SK-N-SH treated with all-trans-retinoic acid at 6 μM for 48 hours (cell line): ENCODE measurements around the gene ABCD3.

Experiments used
- ATAC-seq: fragments of 200-7000 bp; cut with Tn5 transposase; 3 replicates; pipeline ENCODE4 v1.9.1; 2020; ENCODE audit warnings: mild to moderate bottlenecking, moderate library complexity
- ARNTL ChIP-seq: fragments of 450-650 bp; formaldehyde crosslinking; IDR thresholded peaks from 2 replicates; pipeline ENCODE4 v1.5.0; 2020; ENCODE audit warnings: low read depth, mild to moderate bottlenecking, moderate library complexity, borderline replicate concordance
- BACH2 ChIP-seq: fragments of 250-450 bp; sonication (Bioruptor Pico); IDR thresholded peaks from 2 replicates; pipeline ENCODE4 v1.9.0; 2021; ENCODE audit warnings: mild to moderate bottlenecking, borderline replicate concordance
- CREB5 ChIP-seq: fragments of 250-450 bp; sonication (Bioruptor Pico); IDR thresholded peaks from 2 replicates; pipeline ENCODE4 v1.5.1; 2020; ENCODE audit warnings: low read depth, mild to moderate bottlenecking, moderate library complexity
- CSDC2 ChIP-seq: fragments of 250-450 bp; sonication (Bioruptor Pico); IDR thresholded peaks from 2 replicates; pipeline ENCODE4 v1.5.0; 2020; ENCODE audit warnings: mild to moderate bottlenecking, moderate library complexity
- CSRNP3 ChIP-seq: fragments of 250-450 bp; sonication (Bioruptor Pico); IDR thresholded peaks from 2 replicates; pipeline ENCODE4 v1.5.1; 2021; ENCODE audit warnings: mild to moderate bottlenecking, moderate library complexity
- ESRRG ChIP-seq: fragments of 250-450 bp; sonication (Bioruptor Pico); IDR thresholded peaks from 2 replicates; pipeline ENCODE4 v1.6.1; 2021; ENCODE audit warnings: mild to moderate bottlenecking
- GLIS3 ChIP-seq: fragments of 250-450 bp; sonication (Bioruptor Pico); IDR thresholded peaks from 2 replicates; pipeline ENCODE4 v1.5.0; 2020; ENCODE audit warnings: mild to moderate bottlenecking, moderate library complexity
- OSR1 ChIP-seq: fragments of 250-450 bp; sonication (Bioruptor Pico); IDR thresholded peaks from 2 replicates; pipeline ENCODE4 v1.8.0; 2022; ENCODE audit warnings: moderate library complexity, mild to moderate bottlenecking, inconsistent platforms
- PATZ1 ChIP-seq: fragments of 250-450 bp; sonication (Bioruptor Pico); IDR thresholded peaks from 2 replicates; pipeline ENCODE4 v1.8.0; 2020; ENCODE audit warnings: mild to moderate bottlenecking, moderate library complexity, borderline replicate concordance
- POU6F1 ChIP-seq: fragments of 250-450 bp; sonication (Bioruptor Pico); IDR thresholded peaks from 2 replicates; pipeline ENCODE4 v1.8.0; 2021; ENCODE audit warnings: low read depth, mild to moderate bottlenecking, moderate library complexity, borderline replicate concordance
- PPARA ChIP-seq: fragments of 250-450 bp; sonication (Bioruptor Pico); IDR thresholded peaks from 2 replicates; pipeline ENCODE4 v1.5.0; 2020; ENCODE audit warnings: mild to moderate bottlenecking, borderline replicate concordance
- RARB ChIP-seq: fragments of 250-450 bp; sonication (Bioruptor Pico); IDR thresholded peaks from 2 replicates; pipeline ENCODE4 v1.8.0; 2021; ENCODE audit warnings: mild to moderate bottlenecking, moderate library complexity
- SNAI2 ChIP-seq: fragments of 250-450 bp; sonication (Bioruptor Pico); IDR thresholded peaks from 2 replicates; pipeline ENCODE4 v1.5.0; 2020; ENCODE audit warnings: mild to moderate bottlenecking, moderate library complexity
- TCF4 ChIP-seq: fragments of 250-450 bp; sonication (Bioruptor Pico); IDR thresholded peaks from 2 replicates; pipeline ENCODE4 v1.8.0; 2021; ENCODE audit warnings: mild to moderate bottlenecking, moderate library complexity, borderline replicate concordance
- TOX ChIP-seq: fragments of 250-450 bp; sonication (Bioruptor Pico); IDR thresholded peaks from 2 replicates; pipeline ENCODE4 v1.8.0; 2021; ENCODE audit warnings: mild to moderate bottlenecking, moderate library complexity, borderline replicate concordance
- ZFP3 ChIP-seq: fragments of 250-450 bp; sonication (Bioruptor Pico); IDR thresholded peaks from 2 replicates; pipeline ENCODE4 v1.5.0; 2020; ENCODE audit warnings: mild to moderate bottlenecking, moderate library complexity
- ZFP30 ChIP-seq: fragments of 450-650 bp; formaldehyde crosslinking; IDR thresholded peaks from 2 replicates; pipeline ENCODE4 v1.5.0; 2022; ENCODE audit warnings: mild to moderate bottlenecking, moderate library complexity
- ZNF70 ChIP-seq: fragments of 450-650 bp; formaldehyde crosslinking; IDR thresholded peaks from 2 replicates; pipeline ENCODE4 v1.5.0; 2020; ENCODE audit warnings: mild to moderate bottlenecking, moderate library complexity
- ZNF8 ChIP-seq: fragments of 450-650 bp; formaldehyde crosslinking; IDR thresholded peaks from 2 replicates; pipeline ENCODE4 v1.5.0; 2020; ENCODE audit warnings: mild to moderate bottlenecking, moderate library complexity

ABCD3 gene

GRCh38 chr1:94416901-94417727 is 1.1 kb upstream of the ABCD3 start:
- ATAC-seq = peak; percentile 54
- no peak for TF ChIP-seq ESRRG (CRISPR knock-in tag)
- no peak for TF ChIP-seq CREB5
- no peak for TF ChIP-seq OSR1
- no peak for TF ChIP-seq POU6F1 (CRISPR knock-in tag)
- no peak for TF ChIP-seq GLIS3 (CRISPR knock-in tag)
- no peak for TF ChIP-seq ZFP3 (CRISPR knock-in tag)
- no peak for TF ChIP-seq TOX (CRISPR knock-in tag)
- no peak for TF ChIP-seq ZFP30 (CRISPR knock-in tag)
- no peak for TF ChIP-seq CSDC2 (CRISPR knock-in tag)
- no peak for TF ChIP-seq TCF4
- no peak for TF ChIP-seq ARNTL (CRISPR knock-in tag)
- no peak for TF ChIP-seq CSRNP3 (CRISPR knock-in tag)
- no peak for TF ChIP-seq SNAI2 (CRISPR knock-in tag)
- TF ChIP-seq BACH2 = no peak
- TF ChIP-seq ZNF8 = no peak
- TF ChIP-seq PPARA (CRISPR knock-in tag) = no peak
- no peak for TF ChIP-seq ZNF70 (CRISPR knock-in tag)
- TF ChIP-seq PATZ1 (CRISPR knock-in tag) = no peak

- TF ChIP-seq GLIS3 (CRISPR knock-in tag) (no peak), SNAI2 (CRISPR knock-in tag) (no peak), CSRNP3 (CRISPR knock-in tag) (no peak), ARNTL (CRISPR knock-in tag) (no peak), RARB (CRISPR knock-in tag) (no peak), PPARA (CRISPR knock-in tag) (no peak), TOX (CRISPR knock-in tag) (no peak), CREB5 (no peak)
- ATAC-seq = no peak
Measured at GRCh38 chr1:94417728-94417977, 536 bp upstream of the ABCD3 start.
